Endometrial microvascular endothelial cells (primary cell): ENCODE data around the gene HBA2. TPM values are rescaled to one million over a fixed set of nuclear protein-coding genes. Genes with fewer than 3 reads are reported as not detected.
"Not testable (repeated sequence)": the region's sequence is repeated elsewhere in the genome, so short reads cannot be mapped to it uniquely, and the experiment has no call there.

Source experiments
- in situ Hi-C: cut with HindIII; loops from 2 replicates; pipeline ENCODE4 v1.10.0; 2017; ENCODE audit warnings: low sequenced_read_pairs, low pct_unique_long_range_greater_than_20kb; ENCODE audit errors: inconsistent ontology term
- total RNA-seq: library from RNA; depleted of rRNA; stranded (reverse); fragments of >200 nt; gene quantifications from one replicate; pipeline ENCODE4 v1.2.3, GENCODE V29; 2015; ENCODE audit errors: inconsistent ontology term

HBA2 gene
- total RNA-seq, 1 donor from 2014 or later: not detected

DNA sequence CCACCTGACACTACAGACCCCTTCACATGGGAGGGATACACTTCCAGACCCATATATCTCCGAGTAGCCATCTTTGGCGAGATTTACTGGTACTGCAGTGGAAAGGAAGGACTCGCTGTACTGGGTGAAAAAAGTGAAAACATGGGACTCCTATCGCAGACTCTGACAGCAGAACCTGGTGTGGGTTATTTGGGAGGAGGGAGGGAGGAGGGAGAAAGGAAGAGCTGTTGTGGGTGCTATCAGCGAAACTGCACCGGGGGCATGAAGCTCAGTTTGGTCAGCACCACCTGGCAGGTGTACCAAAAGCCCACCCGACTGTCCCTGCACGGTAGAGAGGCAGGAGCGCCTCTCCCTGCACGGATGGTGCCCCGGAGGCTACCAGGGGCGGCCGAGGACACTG, 12.5 kb downstream of the HBA2 start:
- in situ Hi-C loops: no loop called here

DNA sequence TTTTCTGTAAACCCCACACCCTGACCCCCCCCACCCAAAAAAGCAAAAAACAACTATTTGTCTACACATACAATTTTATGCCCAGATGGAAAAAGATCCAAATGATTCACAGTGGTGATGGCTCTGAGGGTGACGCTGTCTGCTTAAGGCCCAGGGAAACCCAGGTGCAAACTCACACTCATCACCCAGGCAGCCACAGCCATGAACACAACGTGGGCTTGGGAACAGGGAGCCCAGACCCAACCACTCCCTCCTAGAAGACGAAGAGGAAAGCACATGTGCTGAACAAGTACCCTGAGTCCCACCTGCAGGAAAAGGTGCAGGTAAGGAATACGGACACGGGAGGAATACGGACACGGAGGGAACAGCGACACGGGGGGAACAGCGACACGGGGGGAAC, 13.0 kb downstream of the HBA2 start:
- in situ Hi-C loops: no loop called here

DNA sequence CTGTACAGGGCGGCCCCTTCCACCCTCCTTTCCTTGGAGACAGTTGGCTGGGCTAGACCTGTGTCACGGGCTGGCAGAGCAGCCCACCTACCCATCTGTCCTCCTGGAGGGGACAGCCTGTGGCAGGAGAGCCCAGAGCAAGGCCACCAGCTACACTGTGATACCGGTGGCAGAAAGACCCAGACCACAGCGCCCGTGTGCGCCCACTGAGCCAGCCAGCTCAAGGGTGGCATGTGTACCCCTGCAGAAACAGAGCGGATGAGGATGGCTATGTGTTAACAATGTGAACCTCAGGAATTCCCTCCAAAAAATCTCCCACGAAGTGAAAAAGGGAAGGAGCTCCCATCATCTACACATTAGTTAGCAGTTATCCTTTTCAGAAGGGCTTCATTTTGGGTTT, 14.7 kb downstream of the HBA2 start:
- in situ Hi-C loops: no loop called here

DNA sequence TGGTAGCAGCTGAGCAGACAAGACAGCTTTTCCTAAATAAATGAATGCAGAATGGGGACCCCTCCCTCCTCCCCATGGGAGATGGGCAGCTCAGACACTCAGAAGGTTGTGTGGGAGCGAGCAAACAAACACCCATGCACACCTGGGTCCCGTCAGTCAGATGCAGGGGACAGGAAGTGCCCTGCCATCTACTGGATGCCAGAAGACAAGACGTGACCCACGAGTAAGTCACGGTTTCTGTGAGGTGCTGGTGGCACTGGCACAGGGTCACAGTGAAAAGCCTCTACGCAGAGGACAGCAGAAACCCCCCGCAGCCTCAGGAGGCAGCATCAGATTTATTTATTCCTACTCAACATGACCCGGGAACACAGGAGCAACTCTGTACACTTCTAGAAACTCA, 16.0 kb downstream of the HBA2 start:
- in situ Hi-C loops: no loop called here

DNA sequence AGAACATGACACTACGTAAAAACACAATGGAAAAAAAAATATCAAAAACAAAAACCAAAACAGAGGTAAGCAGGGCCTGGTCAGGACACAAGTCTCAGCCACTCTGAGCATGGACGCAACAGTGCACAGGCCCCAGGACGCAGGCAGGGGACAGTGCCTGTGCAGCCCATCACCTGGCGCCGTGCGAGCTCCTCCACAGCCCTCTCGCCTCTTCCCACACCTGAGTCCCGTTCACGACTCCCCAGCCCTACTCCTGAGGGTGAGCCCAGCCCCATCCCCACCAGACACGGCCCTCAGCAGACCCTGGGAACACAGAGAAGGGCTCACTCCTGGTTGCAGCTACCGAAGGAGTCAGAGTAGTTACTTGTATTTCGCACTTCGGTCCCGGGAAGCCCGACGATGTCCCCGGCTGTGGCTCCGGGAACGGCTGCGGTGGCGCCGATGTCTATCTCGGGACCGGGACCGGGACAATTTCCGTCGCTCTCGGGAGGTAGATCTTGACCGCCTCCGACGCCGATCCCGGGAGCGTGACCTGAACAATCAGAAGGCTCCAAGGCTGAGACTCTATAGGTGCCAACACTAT, 17.0 kb downstream of the HBA2 start:
- in situ Hi-C loops: no loop called here

DNA sequence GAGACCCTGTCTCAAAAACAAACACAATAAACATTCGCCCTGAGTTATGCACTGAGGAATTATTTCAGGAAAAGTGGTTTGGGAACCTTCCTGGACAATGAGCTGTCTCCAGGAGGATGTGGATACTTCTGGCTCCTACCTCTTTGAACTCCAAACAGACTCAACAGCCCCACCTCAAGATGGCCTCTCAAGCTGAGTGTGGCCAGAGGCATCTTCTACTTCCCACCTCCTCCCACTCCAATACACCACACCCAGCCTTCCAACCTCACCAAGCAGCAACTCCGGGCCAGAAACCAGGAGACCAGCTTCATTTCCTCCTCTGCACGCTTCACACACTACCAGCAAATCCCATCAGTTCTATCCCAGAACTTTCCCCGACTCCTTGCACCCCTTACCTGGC, 19.2 kb downstream of the HBA2 start:
- in situ Hi-C loops: no loop called here

DNA sequence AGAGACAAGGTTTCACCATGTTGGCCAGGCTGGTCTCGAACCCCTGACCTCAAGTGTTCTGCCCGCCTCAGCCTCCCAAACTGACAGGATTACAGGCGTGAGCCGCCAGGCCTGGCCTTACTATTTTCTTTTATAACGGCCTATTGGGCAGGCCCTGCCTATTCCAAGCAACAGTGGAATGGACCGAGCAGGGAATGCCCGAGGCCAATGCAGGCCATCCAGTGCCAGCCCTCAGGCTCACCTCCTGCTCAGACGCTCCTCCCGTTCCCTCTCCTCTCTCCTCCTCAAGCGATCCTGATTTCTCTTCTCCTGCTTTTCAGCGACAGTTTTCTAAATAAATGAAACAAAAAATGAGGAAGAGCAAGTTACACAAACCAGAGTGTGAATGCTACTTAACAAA, 20.0 kb downstream of the HBA2 start:
- in situ Hi-C loops: no loop called here

DNA sequence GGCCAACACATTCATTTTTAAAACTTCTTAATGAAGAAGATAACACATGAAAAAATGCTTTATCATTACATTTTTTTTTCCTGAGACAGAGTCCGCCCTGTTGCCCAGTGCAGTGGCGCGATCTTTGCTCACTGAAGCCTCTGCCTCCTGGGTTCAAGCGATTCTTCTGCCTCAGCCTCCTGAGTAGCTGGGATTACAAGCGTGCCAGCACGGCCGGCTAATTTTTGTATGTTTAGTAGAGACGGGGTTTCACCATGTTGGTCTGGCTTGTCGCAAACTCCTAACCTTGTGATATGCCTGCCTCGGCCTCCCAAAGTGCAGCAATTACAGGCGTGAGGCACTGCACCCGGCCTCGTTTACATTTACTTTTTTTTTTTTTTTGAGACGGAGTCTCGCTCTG, 20.8 kb downstream of the HBA2 start:
- in situ Hi-C loops: no loop called here

DNA sequence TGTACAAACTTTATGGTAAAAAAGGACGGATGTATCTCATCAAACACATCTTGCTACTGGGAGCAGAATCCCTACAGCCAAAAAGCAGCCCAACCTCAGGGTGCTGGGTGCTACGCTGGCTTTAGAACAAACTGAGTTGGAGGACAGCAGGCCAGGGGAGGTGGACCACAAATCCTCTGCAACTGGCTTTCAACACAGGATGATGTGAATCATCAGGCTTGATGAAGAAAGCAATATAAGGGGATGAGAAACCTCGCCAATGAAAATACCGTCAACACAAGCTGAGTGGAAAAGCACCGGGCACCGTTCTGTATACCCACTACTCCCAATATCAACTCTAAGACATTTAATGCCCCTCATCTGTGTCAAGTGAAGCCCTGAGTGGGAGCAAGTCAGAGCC, 21.8 kb downstream of the HBA2 start:
- in situ Hi-C loops: no loop called here

DNA sequence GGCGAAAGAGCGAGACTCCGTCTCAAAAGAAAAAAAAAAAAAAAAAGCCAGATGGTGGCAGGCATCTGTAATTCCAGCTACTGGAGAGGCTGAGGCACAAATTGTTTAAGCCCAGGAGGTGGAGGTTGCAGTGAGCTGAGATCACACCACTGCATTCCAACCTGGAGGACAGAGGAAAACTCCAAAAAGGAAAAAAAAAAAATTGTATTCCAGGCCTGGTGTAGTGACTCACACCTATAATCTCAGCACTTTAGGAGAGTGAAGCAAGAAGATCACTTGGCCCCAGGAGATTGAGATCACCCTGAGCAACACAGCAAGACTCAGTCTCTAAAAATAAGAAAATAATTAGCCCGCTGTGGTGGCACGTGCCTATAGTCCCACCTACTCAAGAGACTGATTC, 27.7 kb downstream of the HBA2 start:
- in situ Hi-C loops: no loop called here

DNA sequence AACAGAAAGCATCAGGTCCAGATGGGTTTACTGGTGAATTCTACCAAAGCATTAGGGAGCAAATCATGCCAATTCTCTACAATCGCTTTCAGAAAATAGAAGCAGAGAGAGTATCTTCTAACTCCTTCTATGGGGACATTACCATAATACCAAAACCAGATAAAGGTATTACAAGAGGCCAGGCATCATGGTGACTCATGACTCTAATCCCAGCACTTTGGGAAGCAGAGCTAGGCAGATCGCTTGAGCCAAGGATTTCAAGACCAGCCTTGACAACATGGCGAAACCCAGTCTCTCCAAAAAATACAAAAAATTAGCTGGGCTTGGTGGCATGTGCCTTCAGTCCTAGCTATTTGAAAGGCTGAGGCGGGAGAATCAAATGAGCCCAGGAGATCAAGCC, 30.6 kb downstream of the HBA2 start:
- in situ Hi-C loops: no loop called here

DNA sequence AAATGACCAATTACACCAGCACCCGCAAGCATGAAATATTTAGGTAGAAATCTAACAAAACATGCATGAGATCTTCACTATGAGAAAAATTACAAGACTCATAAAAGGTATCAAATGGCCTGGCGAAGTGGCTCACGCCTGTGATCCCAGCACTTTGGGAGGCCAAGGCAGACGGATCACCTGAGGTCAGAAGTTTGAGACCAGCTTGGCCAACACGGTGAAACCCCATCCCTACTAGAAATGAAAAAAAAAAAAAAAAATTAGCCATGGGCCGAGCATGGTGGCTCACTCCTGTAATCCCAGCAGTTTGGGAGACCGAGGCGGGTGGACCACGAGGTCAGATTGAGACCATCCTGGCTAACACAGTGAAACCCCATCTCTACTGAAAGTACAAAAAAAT, 31.4 kb downstream of the HBA2 start:
- in situ Hi-C loops: not testable (repeated sequence)

DNA sequence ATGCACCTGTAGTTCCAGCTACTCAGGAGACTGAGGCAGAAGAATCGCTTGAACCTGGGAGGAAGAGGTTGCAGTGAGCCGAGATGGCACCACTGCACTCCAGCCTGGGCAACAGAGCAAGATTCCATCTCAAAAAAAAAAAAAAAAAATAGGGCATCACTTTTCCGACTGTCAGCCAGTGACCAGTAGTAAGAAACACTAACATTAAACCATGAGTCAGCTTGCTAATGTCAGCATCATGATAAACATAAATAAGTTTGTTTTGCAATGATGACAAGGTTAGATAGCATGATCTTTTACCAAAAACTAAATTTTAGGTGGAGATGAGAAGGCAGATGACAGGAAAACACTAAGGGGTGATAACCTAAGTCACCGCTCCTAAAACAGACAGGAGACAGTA, 36.7 kb downstream of the HBA2 start:
- in situ Hi-C loops: not testable (repeated sequence)

DNA sequence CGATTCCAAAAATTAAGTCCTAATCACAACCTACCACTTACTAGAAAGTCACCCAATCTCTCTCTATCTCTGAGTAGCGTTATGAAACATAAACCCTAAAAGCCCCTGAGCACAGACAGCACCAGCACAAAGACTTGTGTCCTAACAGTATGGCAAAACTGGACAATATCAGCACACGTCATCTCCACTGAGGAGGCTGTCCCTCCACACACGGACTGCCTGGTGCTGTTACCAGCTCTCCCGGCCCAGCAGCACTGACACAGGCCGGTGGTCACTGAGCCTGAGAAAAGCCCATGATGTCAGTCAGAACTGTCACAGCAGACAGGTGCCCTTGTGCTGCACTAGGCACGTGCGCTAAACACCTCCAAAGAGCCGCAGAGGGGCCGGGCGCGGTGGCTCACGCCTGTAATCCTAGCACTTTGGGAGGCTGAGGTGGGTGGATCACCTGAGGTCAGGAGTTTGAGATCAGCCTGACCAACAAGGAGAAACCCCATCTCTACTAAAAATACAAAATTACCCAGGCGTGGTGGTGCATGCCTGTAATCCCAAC, 39.0 kb downstream of the HBA2 start:
- in situ Hi-C loops: not testable (repeated sequence)

DNA sequence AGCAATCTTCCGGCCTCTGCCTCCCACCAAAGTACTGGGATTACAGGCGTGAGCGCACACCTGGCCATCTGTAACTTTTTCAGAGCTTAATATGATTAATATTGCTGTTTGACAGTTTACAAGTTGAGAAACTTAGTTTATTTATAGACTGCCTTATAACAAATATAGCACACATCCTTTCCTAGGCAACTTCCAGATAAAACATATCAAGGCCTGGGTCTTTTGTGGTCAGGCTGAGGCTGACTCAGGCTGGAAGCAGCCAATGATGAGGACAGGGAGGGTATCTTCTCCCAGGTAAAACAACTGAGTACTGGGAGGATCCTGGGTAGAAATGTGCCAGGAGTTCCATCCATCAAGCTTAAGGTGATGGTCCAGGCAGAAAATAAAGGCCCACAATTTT, 40.3 kb downstream of the HBA2 start:
- in situ Hi-C loops: no loop called here

DNA sequence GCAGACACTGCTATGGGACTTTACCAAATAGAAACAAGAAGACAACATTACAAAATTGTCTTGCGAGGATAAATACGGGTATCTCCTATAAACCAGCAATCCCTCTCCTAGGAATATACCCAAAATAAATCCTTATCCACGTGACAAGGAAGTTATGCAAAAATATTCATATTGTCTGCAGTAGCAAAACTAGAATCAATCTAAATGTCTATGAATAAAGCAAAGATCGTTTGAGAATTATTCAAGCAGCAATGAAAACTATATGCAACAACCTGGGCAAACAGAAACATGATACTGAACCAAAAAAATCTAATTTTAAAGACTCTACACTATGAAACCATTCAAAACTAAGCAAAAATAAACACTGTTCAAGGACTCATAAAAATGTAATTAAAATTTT, 47.3 kb downstream of the HBA2 start:
- in situ Hi-C loops: no loop called here

Other genes with a start within 250 kb of the HBA2 start
- 7.0 TPM for gene POLR3K, start 119.3 kb upstream of the HBA2 start, total RNA-seq
- gene SNRNP25, start 119.0 kb upstream of the HBA2 start, total RNA-seq: 58.2 TPM
- gene RHBDF1, start 100.2 kb upstream of the HBA2 start, total RNA-seq: 28.2 TPM
- 160 TPM for gene MPG, start 94.7 kb upstream of the HBA2 start, total RNA-seq
- 15.9 TPM for gene NPRL3, start 34.2 kb upstream of the HBA2 start, total RNA-seq
- gene HBZ, start 20.2 kb upstream of the HBA2 start, total RNA-seq: not detected
- not detected for gene HBM, start 6.9 kb upstream of the HBA2 start, total RNA-seq
- not detected for gene HBA1, start 3.8 kb downstream of the HBA2 start, total RNA-seq
- gene HBQ1, start 7.6 kb downstream of the HBA2 start, total RNA-seq: not detected
- gene LUC7L, start 56.6 kb downstream of the HBA2 start, total RNA-seq: 45.2 TPM
- 89.3 TPM for gene FAM234A, start 61.9 kb downstream of the HBA2 start, total RNA-seq
- 1.2 TPM for gene RGS11, start 103.1 kb downstream of the HBA2 start, total RNA-seq
- not detected for gene ARHGDIG, start 107.7 kb downstream of the HBA2 start, total RNA-seq
- 0.28 TPM for gene PDIA2, start 110.3 kb downstream of the HBA2 start, total RNA-seq
- 16.4 TPM for gene AXIN1, start 179.8 kb downstream of the HBA2 start, total RNA-seq
- gene MRPL28, start 197.7 kb downstream of the HBA2 start, total RNA-seq: 153 TPM
- gene PGAP6, start 209.1 kb downstream of the HBA2 start, total RNA-seq: 64.2 TPM
- 92.3 TPM for gene NME4, start 224.3 kb downstream of the HBA2 start, total RNA-seq
- gene DECR2, start 229.0 kb downstream of the HBA2 start, total RNA-seq: 17.3 TPM